NCI-H146 treated with DMSO at 0.1 percent for 48 hours (cell line): ENCODE measurements around the gene XYLT2.
"Not testable (repeated sequence)": the region's sequence is repeated elsewhere in the genome, so short reads cannot be mapped to it uniquely, and the experiment has no call there.

Source experiments
- DNase-seq: peaks from one replicate; lab custom pipeline; 2025; ENCODE audit not compliant: unreplicated experiment; lab: John Stamatoyannopoulos, UW

The XYLT2 gene

DNA sequence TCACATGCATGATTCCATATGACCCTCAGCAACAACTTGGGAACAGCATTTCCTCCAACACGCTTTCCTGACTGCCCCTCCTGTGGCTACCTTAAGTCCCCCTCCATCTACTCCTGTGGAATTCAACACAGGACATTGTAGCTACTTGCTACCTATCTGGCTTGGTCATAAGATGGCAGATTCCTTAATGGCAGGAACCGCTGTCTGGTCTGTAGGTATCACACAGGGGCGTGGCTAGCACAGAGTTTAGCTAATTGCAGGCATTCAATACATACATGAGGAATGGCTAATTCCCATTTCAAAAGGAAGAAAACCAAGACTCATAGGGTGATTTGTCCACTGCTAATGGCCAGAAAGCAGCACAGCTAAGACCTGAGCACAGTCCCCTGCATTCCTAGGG is 42.8 kb downstream of the XYLT2 start:
- no peak for DNase-seq

DNA sequence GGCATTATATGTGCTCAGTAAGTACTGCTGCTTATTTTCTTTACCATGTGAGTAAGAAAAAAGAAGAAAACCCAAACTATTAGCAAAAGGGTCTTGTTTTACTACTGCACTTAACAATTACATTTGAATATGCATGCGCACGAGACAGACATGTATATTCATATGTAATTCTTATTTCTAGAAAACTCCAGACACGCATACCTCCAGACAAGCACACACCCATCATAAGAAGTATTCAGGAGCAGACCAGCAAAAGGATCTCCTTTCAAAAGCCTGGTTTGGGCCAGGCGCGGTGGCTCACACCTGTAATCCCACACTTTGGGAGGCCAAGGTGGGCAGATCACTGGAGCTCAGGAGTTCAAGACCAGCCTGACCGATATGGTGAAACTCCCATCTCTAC is 43.6 kb downstream of the XYLT2 start:
- DNase-seq, result no peak

DNA sequence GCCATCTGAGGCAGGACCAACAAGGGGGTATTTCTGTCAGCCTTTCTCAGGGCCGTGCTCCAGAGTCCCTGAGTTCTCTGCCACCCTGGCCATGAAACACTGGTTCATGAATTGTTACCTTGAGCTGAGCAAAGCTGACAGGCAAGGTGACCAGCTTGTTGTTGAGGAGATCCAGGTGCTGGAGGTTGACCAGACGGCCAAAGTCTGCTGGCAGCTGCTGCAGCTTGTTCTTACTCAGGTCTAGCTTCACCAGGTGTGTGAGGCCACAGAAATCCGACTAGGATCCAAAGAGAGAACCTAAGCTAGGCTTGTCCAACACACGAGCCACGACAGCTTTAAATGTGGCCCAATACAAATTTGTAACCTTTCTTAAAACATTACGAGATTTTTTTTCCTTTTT is 46.7 kb downstream of the XYLT2 start:
- DNase-seq, result no peak

DNA sequence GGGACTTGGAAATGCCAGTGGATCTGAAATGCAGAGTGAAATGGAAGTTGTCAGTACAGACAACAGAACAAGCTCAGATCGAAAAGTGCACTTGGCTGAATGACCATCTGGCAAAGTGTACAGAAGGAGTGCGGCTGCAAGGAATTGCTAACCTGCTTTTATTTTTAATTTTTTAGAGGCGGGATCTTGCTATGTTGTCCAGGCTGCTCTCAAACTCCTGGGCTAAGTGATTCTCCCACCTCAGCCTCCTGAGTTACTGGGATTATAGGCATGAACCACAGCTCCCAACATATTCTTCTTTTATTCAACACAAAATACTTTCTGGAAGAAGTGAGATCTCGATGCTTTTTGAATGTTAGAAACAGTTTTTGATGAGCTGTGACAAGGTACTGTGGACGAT is 47.8 kb downstream of the XYLT2 start:
- DNase-seq, result no peak

DNA sequence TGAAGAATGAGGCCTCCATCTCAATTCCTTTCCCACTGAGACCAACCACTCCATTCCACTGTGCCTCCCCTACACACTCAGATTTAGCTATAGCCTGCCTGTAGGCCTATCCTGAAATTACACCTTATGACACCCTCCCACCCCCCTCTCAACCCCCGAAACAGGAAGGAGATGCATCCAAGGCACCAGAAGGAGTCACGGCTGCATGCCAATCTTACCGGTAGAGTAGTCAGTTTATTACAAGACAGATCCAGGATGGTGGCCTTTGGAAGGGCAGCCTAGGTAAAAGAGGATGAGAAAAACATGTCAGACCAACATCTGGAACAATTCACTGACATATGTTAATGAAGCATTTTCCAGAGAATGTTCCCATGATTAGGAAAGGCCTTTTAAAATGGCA is 48.8 kb downstream of the XYLT2 start:
- no peak for DNase-seq

DNA sequence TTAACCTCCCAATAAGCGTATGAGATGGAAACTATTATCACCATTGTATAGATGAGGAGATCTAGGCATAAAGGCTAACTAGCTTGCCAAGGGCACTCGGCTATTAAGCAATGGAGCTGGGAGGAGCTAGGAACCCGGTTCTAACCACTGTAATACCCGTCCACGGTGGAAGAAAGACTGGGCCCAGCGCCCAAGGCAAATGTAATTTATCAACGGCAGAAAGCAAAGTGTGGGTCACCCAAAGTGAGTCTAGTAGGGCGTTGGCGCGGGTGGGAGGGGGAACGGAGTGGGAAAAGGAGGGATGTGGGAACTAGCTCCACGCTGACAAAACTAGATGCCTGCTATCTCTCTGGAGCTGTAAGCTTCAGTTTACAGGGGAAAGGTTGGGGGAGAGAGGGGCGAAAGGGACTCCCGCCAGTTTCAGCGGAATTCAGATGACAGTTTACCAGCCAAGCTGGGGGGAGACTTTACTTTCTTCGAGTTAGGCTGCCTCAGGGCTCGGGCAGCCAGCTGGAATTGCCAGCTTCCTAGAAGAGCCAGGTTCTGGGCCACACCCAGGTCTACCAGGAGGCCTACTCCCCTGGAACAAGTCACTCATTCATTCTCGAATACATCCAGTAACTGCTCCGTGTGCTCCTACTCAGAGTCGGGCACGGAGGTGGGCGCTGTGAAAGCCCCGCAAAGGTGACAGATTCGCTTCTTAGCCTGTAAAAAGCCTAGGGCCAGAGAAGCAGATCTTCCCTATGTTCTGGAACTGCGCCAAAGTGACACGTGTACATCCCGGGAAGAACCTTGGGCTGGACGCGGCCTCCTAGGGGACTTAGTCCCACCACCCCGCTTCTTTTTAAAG is 50.6 kb downstream of the XYLT2 start:
- no peak for DNase-seq

DNA sequence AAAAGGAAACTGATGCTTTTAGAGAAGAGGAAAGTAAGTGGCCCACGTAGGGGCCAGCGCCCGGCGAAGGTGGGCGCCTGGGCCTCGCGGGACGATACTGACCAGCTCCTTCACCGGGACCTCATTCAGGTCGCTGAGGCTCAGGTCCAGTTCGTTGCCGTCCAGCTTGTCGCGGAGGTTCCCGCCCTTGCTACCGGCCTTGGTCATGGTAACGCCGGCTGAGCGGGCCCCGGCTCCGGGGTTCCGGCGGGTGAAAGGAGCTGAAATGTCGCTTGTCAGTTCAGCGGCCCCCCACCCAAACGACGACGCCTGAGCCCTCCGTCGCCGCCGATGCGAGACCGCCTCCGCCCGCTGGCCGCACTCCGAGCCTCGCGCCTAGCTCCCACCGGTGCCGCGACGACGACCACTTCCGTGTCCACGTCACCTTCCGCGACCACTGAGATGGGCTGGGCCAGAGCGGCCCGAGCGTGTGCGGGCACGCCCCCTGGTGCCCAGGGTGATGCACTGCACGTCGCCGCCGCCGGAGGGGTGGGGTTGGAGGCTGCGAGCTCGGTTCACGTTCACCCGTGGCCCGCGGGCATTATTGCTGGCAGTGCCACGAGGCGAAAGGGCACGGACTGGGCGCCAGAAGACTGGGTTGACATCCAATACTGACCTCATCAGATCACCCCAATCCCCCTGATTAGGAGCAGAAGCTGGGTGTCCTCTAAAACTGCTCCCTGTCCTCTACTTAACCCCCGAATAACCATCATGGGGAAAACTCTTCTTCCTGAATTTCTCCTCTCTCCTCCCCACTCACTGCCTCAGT is 51.4 kb downstream of the XYLT2 start, which contains the start of gene LRRC59:
TSS of gene LRRC59 (minus strand) at position 413 of the 808 bp plus-strand sequence. CDS start at position 207, 206 bp downstream.
- DNase-seq, result peak; percentile 46

DNA sequence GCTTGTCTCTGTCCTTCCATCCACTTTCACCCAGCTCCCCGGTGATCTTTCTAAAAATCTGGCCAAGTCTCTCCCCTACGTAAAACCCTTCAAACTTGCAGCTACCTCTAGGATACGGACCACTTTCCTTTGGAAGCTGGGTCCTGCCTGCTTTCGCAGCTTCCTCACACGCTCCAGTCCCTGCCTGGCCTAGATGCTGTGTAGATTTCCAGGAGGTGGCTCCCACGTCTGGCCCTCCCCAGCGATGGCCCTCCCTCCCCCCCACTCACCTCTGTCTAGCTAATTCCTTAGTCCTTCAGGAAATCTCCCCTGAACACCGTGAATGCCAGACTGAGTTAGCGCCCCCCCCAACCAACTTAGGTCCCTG is 52.0 kb downstream of the XYLT2 start:
- DNase-seq, result no peak

DNA sequence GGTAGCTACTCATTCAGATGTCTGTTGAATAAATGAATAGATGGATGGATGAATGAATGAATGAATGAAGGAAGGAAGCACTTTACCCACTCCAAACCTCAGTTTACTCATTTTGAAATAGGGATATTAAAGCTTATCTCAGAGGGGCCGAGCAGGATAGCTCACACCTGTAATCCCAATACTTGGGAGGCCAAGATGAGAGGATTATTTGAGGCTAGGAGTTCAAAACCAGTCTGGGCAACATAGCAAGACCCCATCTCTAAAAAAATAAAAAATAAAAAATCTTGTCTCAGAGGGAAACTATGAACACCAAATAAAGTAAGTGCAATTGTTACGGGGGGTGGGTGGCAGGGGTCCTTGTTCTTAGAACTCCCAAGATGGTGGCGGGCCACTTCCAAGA is 52.7 kb downstream of the XYLT2 start:
- not testable (repeated sequence) for DNase-seq

DNA sequence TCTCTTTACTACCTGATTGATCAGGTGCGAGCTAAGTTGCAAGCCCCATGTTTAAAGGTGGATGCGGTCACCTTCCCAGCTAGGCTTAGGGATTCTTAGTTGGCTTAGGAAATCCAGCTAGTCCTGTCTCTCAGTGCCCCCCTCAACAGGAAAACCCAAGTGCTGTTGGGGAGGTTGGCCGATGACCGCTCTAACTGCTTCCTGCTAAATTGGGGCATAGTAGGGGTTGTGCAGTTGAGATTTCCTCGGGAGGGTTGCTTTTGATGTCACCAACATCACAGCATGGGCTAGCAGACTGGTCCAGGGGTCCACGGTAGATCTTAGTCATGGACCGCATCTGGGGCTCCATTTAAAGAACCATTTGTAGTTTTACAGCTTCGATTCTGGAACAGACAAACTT is 53.7 kb downstream of the XYLT2 start:
- not testable (repeated sequence) for DNase-seq

DNA sequence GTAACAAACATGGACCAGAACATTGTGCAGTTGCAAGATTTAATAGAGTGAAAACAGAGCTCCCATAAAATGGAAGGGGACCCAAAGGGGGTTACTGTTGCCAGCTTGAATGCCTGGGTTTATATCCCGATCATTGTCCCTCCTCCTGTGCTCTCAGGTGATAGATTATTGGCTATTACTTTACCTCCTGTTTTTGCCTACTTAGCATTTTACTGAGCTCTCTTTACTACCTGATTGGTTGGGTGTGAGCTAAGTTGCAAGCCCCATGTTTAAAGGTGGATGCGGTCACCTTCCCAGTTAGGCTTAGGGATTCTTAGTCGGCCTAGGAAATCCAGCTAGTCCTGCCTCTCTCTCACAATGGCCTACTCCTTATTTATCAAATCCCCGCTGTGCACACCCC is 59.4 kb downstream of the XYLT2 start:
- not testable (repeated sequence) for DNase-seq

DNA sequence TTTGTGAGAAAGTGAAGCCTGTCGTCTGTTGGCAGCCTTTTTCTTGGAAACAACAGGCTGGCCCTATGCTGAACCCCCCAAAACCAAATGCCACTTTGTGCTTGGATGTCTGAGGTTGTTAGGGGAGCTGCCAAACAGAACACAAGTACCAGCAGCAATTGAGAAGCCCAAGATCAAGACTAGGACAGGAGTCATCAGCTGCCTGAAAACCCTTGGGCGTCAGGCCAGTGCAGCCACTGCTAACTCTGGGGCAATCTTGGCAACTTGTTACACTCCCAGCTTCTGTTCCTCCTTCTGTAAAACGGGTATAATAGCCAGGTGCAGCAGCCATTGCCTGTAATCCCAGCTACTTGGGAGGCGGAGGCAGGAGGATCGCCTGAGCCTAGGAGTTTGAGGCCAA is 60.7 kb downstream of the XYLT2 start:
- no peak for DNase-seq

DNA sequence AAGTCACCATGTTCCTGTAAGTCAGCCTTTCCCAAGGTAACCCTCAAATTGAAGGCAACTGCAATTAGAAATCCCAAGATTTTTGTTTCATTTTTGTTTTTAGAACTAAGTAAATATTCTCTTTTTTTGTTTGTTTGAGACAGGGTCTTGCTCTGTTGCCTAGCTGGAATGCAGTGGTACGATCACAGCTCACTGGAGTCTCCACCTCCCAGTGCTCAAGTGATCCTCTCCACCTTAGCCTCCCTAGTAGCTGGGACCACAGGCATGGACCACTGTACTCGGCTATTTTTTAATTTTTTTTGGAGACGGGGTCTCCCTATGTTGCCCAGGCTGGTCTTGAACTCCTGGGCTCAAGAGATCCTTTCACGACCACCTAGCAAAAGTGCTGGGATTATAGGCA is 62.0 kb downstream of the XYLT2 start:
- no peak for DNase-seq
